Measurements from ENCODE around the gene ARHGAP10.
"Not testable (repeated sequence)": the region's sequence is repeated elsewhere in the genome, so short reads cannot be mapped to it uniquely, and the experiment has no call there.

ARHGAP10 gene

GRCh38 chr4:147865926-147866325, 134.0 kb downstream of the ARHGAP10 start:
- no peak overlapping the region; the same call in 1 of the 2 replicates for H3K27ac ChIP-seq
- TF ChIP-seq CTCF (conservative IDR thresholded peaks at IDR 0.05) = no peak

- TF ChIP-seq CTCF (conservative IDR thresholded peaks at IDR 0.05) = peak; percentile 98
- H3K27ac ChIP-seq = no peak overlapping the region; the same call in 1 of the 2 replicates
Observed at GRCh38 chr4:147866532-147867271, 134.8 kb downstream of the ARHGAP10 start.

GRCh38 chr4:147874109-147874508, 142.2 kb downstream of the ARHGAP10 start:
- no peak overlapping the region for H3K27ac ChIP-seq
- TF ChIP-seq CTCF (conservative IDR thresholded peaks at IDR 0.05) = no peak

- no peak overlapping the region for H3K27ac ChIP-seq
- TF ChIP-seq CTCF (conservative IDR thresholded peaks at IDR 0.05) = no peak
Observed at GRCh38 chr4:147877308-147877771, 145.5 kb downstream of the ARHGAP10 start.

GRCh38 chr4:147879676-147880075, 147.8 kb downstream of the ARHGAP10 start:
- no peak overlapping the region for H3K27ac ChIP-seq
- TF ChIP-seq CTCF (conservative IDR thresholded peaks at IDR 0.05) = no peak

- TF ChIP-seq CTCF (conservative IDR thresholded peaks at IDR 0.05) = no peak
- H3K27ac ChIP-seq = no peak overlapping the region
Observed at GRCh38 chr4:147880511-147880910, 148.6 kb downstream of the ARHGAP10 start.

GRCh38 chr4:147884536-147884935, 152.6 kb downstream of the ARHGAP10 start:
- H3K27ac ChIP-seq = no peak overlapping the region
- TF ChIP-seq CTCF (conservative IDR thresholded peaks at IDR 0.05) = no peak

- H3K27ac ChIP-seq = not testable (repeated sequence)
Observed at GRCh38 chr4:147885216-147885615, 153.3 kb downstream of the ARHGAP10 start.

Data from VCaP (cell line).